Right lobe of liver (tissue), 6 donors: ENCODE results near the gene CISD2. TPM values are rescaled to one million over a fixed set of nuclear protein-coding genes. Genes with fewer than 3 reads are reported as not detected.
"Not testable (repeated sequence)": the region's sequence is repeated elsewhere in the genome, so short reads cannot be mapped to it uniquely, and the experiment has no call there.

Experiments used
- ATAC-seq, 4 donors: fragments of 200-7000 bp; cut with Tn5 transposase; one replicate each; pipeline ENCODE4 v1.9.1; 2020; ENCODE audit warnings: mild to moderate bottlenecking in 4 of 4, moderate library complexity in 4 of 4
- DNase-seq, 3 donors: peaks; one replicate each; pipeline ENCODE4 v3.0.0-alpha.2; 2020
- H3K27ac ChIP-seq, 3 donors: fragments of 200-600 bp; one replicate each; pipeline ENCODE4 v1.8.0; 2022
- H3K27me3 ChIP-seq, 2 donors: fragments of 200-600 bp; one replicate each; pipeline ENCODE4 v1.8.0; 2022
- H3K36me3 ChIP-seq, 4 donors: fragments of 200-600 bp; sonication (generic) in 1 of 4; one replicate each; pipeline versions ENCODE4 v1.5.1 to v1.8.0; 2017 to 2022; ENCODE audit warnings: control low read depth in 1 of 4
- H3K4me1 ChIP-seq, 4 donors: fragments of 200-600 bp; sonication (generic) in 1 of 4; one replicate each; pipeline versions ENCODE4 v1.5.1 to v1.8.0; 2017 to 2022; ENCODE audit warnings: control low read depth in 1 of 4
- H3K4me3 ChIP-seq, 3 donors: fragments of 200-600 bp; one replicate each; pipeline ENCODE4 v1.8.0; 2022
- H3K9me3 ChIP-seq, 4 donors: fragments of 200-600 bp; sonication (generic) in 1 of 4; one replicate each; pipeline versions ENCODE4 v1.5.1 to v1.8.0; 2017 to 2022; ENCODE audit warnings: control low read depth in 1 of 4
- POLR2A ChIP-seq: fragments of 450-650 bp; IDR thresholded peaks from one replicate; pipeline ENCODE4 v1.6.1; 2017; ENCODE audit warnings: antibody characterized with exemption, mild to moderate bottlenecking
- WGBS: methylation state at CpG from one replicate; pipeline ENCODE4 v1.1.6; 2018; ENCODE audit warnings: low coverage, low lambda C conversion rate; ENCODE audit not compliant: insufficient coverage; ENCODE audit errors: missing lambda C conversion rate; 5-methylcytosine and 5-hydroxymethylcytosine counted together
- intact Hi-C, 2 donors: fragments of 100-400 bp; cut with DNase I; formaldehyde crosslinking; loops; one replicate each; pipeline versions ENCODE4 v1.11.2 to v1.14.1; 2022
- total RNA-seq, 6 experiments: library from RNA; depleted of rRNA in 2 of 6; stranded (reverse); fragments of >200 nt in 2 of 6; fragmentation: NEBNext Ultra II Directional in 3 of 6; extraction: Animal tissue kit (Norgen Biotek cat#: 25700) in 3 of 6; gene quantifications; one replicate each; pipeline versions ENCODE4 v1.1.0 to v1.2.4, GENCODE V29; 2016 to 2023
- TF ChIP-seq, protein P1 (sequence below), 4 donors: fragments of 200-600 bp in 3 of 4; fragments of 450-650 bp in 1 of 4; IDR thresholded peaks; one replicate each; pipeline versions ENCODE4 v1.5.1 to v1.8.0; 2016 to 2022; ENCODE audit warnings: antibody characterized with exemption in 4 of 4, mild to moderate bottlenecking in 2 of 4
- donor health status: DM: no; HTN: yes; CAD: no.
- donor health status: DM: no; HTN: no; CAD: no.
- donor health status: DM: no; HTN: no; CAD: no.
- donor health status: DM: no; HTN: yes; CAD: no.
- donor health status: DM: no; HTN: yes; CAD: no.

The CISD2 gene
- total RNA-seq, 6 experiments from 2014 or later, result 29.8 to 34.7 (median 33.1) TPM

DNA sequence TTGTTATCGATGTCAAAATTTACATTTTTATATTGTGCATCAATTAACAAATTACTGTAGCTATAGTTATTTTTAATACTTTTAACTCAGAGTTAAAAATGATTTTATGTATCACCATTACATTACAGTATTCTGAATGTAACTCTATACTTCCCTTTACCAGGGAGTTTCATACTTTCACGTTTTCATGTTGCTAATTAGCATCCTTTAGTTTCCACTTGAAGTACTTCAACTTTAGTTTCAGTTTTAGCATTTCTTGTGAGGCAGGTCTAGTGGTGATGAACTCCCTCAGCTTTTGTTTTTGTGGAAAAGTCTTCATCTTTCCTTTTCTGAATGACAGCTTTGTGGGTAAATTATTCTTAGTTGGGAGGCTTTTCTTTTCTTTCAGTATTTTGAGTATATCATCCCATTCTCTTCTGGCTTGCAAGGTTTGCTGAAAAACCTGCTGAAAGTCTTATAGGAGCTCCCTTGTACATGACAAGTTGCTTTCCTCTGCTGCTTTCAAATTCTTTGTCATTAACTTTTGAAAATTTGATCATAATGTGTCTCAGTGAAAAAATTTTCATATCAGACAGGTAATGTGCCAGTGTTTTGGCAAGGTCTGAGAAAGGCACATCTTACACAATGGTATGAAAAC is 9.8 kb upstream of the CISD2 start:
- intact Hi-C loops, result no loop called here
- DNase-seq (no peak), ATAC-seq (no peak)
- H3K9me3 ChIP-seq, result peaks cover 0 to 7% (median 0%) of the 10 kb centered on the region in 4 donors
- no peak overlapping the region for H3K4me3 ChIP-seq
- no peaks in the 10 kb centered on the region for H3K27me3 ChIP-seq
- TF ChIP-seq POLR2A, result no peak
- TF ChIP-seq, protein P1, sequence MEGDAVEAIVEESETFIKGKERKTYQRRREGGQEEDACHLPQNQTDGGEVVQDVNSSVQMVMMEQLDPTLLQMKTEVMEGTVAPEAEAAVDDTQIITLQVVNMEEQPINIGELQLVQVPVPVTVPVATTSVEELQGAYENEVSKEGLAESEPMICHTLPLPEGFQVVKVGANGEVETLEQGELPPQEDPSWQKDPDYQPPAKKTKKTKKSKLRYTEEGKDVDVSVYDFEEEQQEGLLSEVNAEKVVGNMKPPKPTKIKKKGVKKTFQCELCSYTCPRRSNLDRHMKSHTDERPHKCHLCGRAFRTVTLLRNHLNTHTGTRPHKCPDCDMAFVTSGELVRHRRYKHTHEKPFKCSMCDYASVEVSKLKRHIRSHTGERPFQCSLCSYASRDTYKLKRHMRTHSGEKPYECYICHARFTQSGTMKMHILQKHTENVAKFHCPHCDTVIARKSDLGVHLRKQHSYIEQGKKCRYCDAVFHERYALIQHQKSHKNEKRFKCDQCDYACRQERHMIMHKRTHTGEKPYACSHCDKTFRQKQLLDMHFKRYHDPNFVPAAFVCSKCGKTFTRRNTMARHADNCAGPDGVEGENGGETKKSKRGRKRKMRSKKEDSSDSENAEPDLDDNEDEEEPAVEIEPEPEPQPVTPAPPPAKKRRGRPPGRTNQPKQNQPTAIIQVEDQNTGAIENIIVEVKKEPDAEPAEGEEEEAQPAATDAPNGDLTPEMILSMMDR (IDR thresholded peaks at IDR 0.05), result no peak
- peaks cover 0 to 6% (median 0%) of the 10 kb centered on the region in 4 donors for H3K4me1 ChIP-seq
- WGBS, result 76% methylated on average over 2 of the region's 2 CpGs
- no peaks in the 10 kb centered on the region for H3K36me3 ChIP-seq
- no peak overlapping the region for H3K27ac ChIP-seq

DNA sequence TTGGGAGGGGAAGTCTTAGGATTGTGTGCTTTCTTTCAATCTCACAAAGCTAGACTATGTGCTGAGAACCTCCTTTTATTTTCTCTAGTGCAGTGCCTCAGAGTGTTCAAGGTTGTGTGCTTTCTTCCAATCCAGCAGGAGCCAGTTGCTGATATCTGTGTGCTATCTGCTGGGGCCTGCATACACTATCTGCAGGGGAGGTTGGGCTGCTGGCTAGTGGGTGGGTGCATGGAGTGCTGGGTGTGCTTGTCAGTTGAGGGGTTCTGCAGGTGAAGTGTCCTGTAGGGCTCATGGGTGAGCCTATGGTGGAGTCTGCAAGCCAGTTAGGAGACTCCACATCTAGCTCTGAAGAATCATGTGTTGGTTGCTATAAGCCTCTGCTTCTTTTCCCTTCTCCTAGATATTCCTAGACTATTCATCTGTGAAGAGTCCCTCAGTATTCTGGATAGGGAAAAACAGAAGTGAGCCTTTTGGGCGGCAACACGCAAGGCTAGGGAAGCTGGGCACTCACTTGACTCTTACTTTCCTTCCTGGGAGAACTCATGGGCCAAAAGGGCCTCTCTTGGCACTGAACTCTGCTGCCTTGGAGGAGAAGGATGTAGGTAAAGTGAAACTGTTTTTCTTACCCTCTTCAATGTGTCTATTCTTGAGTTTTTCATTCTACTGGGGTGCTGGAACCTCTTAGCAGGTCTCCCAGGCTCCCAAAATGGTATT is 8.0 kb upstream of the CISD2 start:
- no peak for DNase-seq

DNA sequence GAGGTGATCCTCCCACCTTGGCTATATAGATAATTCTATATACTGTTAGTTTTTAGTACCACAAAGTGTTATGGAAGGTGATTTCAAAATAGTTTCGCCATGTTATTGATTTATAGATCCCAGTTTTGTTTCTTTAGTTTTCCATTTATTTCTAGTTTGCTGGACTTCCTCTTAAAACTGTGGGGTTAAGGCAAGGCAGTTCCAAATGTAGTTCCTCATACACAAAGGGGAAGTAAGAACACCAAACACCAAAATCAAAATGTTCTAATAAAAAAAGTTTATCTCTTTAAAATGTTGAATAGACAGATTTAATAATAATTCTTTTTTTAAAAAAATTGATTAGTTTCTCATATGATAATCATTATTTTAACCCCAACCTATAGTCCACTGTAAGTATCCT is 6.8 kb upstream of the CISD2 start:
- peak in 2 of 4 donors; percentile 28 to 52 for ATAC-seq
- TF ChIP-seq, protein P1 (IDR thresholded peaks at IDR 0.05), result no peak
- TF ChIP-seq POLR2A, result no peak

More for the DNA sequence above, 8.0 kb upstream of the CISD2 start:
- Histone ChIP-seq H3K27me3 (no peaks in the 10 kb centered on the region), H3K36me3 (no peaks in the 10 kb centered on the region), H3K9me3 (peaks cover 0 to 7% (median 0%) of the 10 kb centered on the region in 4 donors), H3K4me3 (no peak overlapping the region), H3K27ac (no peak overlapping the region), H3K4me1 (peaks cover 0 to 6% (median 0%) of the 10 kb centered on the region in 4 donors)
- ATAC-seq, result peak in 3 of 4 donors; percentile 41 to 58 (median 54)
- intact Hi-C loops, result no loop called here
- WGBS, result no CpG with 5 or more reads among the region's 2 CpGs
- TF ChIP-seq POLR2A, result no peak
- TF ChIP-seq, protein P1 (IDR thresholded peaks at IDR 0.05), result no peak

DNA sequence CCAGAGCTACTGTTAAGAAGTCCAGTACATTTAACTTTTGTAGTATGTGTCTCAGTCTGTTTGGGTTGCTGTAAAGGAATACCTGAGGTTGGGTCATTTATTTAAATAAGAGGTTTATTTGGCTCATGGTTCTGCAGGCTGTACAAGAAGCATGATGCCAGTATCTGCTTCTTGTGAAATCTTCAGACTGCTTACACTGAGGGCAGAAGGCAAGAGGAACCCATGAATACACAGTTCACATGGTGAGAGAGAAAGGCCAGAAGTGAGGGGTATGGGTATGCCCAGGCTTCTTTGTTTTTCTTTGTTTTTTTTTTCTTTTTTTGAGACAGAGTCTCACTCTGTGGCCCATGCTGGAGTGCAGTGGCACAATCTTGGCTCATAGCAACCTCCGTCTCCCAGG is 6.0 kb upstream of the CISD2 start:
- Histone ChIP-seq H3K4me1 (peaks cover 0 to 9% (median 0%) of the 10 kb centered on the region in 4 donors), H3K36me3 (no peaks in the 10 kb centered on the region), H3K4me3 (no peak overlapping the region), H3K27me3 (no peaks in the 10 kb centered on the region), H3K27ac (no peak overlapping the region), H3K9me3 (peaks cover 0 to 7% (median 0%) of the 10 kb centered on the region in 4 donors)
- TF ChIP-seq POLR2A, result no peak
- TF ChIP-seq, protein P1 (IDR thresholded peaks at IDR 0.05), result no peak
- ATAC-seq (peak; percentile 64 to 90 (median 78)), DNase-seq (no peak)
- intact Hi-C loops, result no loop called here
- WGBS, result no CpG with 5 or more reads among the region's 1 CpG

More for the DNA sequence above, 6.8 kb upstream of the CISD2 start:
- Histone ChIP-seq H3K27me3 (no peaks in the 10 kb centered on the region), H3K9me3 (peaks cover 0 to 7% (median 0%) of the 10 kb centered on the region in 4 donors), H3K4me3 (no peak overlapping the region), H3K4me1 (peaks cover 0 to 6% (median 0%) of the 10 kb centered on the region in 4 donors), H3K36me3 (no peaks in the 10 kb centered on the region), H3K27ac (no peak overlapping the region)
- no peak for DNase-seq
- intact Hi-C loops, result no loop called here
- 29% methylated on average over 1 of the region's 1 CpG for WGBS

DNA sequence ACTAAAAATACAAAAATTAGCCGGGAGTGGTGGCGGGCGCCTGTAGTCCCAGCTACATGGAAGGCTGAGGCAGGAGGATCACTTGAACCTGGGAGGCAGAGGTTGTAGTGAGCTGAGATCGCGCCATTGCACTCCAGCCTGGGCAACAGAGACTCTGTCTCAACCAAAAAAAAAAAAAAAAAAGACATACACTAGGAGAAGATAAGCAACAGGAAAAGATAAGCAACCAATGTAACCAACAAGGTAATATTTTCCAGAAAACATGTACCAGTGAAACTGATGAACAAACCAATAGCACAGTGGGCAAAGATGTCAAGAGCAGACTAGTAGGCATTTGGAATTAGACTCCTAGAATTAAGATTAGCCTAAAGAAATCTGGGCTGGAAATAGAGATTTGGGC is 3.5 kb upstream of the CISD2 start:
- not testable (repeated sequence) for H3K27me3 ChIP-seq, H3K36me3 ChIP-seq, ATAC-seq, DNase-seq, H3K4me3 ChIP-seq, H3K27ac ChIP-seq, H3K9me3 ChIP-seq
- no CpG with 5 or more reads among the region's 5 CpGs for WGBS
- intact Hi-C loops, result loop anchor here in 1 of 2 donors (5.0 kb wide), 1 partner anchor 38 kb away; the partner anchor contains the start of gene UBE2D3
- peaks cover 0 to 13% (median under 1%) of the 10 kb centered on the region in 4 donors for H3K4me1 ChIP-seq
